ENCODE data around the gene MAST3.
"Not testable (repeated sequence)": the region's sequence is repeated elsewhere in the genome, so short reads cannot be mapped to it uniquely, and the experiment has no call there.

The MAST3 gene

DNA sequence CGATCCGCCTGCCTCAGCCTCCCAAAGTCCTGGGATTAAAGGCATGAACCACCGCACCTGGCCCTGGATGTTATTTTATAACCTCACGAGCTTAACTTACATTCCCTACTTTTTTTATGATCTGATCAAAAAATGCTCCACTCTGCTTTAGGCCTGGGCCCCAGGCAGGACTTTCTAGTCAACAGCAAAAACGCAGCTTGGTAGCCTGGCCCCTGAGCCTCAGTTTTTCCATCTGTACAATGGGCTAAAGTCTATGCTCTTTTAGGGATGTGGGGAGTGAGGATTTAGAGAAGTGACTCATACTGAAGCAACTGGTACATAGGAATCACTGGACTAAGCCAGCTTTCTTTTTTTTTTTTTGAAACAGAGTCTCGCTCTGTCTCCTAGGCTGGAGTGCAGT is 43.5 kb downstream of the MAST3 start:
- no peak for DNase-seq

GRCh38 chr19:18143902-18144301 is 46.3 kb downstream of the MAST3 start:
- no peak for DNase-seq

- DNase-seq: no peak
Observed at GRCh38 chr19:18144361-18144760, 46.8 kb downstream of the MAST3 start.

DNA sequence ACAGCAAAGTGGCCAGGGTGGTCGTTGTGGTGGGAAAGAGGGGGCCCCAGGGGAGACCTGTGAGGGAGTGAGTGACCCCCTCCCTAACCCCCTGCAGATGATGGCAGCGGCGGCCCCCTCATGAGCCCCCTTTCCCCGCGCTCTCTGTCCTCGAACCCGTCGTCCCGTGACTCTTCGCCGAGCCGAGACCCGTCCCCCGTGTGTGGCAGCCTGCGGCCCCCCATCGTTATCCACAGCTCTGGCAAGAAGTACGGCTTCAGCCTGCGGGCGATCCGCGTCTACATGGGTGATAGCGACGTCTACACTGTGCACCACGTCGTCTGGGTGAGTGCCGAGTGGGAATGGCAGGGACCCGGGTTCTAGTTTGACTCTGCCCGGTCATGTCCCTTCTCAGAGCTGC is 47.3 kb downstream of the MAST3 start:
- DNase-seq: no peak

- no peak for DNase-seq
Observed at GRCh38 chr19:18145391-18145999, 47.9 kb downstream of the MAST3 start.

- DNase-seq: no peak
Observed at GRCh38 chr19:18147396-18147795, 49.8 kb downstream of the MAST3 start.

DNA sequence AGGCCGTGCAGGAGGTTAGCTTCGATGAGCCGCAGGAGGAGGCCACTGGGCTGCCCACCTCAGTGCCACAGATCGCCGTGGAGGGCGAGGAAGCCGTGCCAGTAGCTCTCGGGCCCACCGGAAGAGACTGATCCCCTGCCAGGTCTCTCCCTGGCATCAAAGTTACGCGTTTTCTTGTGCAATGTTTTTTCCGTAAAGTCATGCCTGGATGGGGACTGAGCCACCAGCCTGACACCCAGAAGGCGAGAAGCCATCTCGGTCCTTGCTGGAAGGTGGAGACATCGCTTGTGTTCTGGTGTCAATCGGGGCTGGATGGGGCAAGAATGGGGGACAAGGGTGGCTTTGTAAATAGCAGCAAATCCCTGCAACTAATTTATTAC is 52.0 kb downstream of the MAST3 start:
- no peak for DNase-seq

DNA sequence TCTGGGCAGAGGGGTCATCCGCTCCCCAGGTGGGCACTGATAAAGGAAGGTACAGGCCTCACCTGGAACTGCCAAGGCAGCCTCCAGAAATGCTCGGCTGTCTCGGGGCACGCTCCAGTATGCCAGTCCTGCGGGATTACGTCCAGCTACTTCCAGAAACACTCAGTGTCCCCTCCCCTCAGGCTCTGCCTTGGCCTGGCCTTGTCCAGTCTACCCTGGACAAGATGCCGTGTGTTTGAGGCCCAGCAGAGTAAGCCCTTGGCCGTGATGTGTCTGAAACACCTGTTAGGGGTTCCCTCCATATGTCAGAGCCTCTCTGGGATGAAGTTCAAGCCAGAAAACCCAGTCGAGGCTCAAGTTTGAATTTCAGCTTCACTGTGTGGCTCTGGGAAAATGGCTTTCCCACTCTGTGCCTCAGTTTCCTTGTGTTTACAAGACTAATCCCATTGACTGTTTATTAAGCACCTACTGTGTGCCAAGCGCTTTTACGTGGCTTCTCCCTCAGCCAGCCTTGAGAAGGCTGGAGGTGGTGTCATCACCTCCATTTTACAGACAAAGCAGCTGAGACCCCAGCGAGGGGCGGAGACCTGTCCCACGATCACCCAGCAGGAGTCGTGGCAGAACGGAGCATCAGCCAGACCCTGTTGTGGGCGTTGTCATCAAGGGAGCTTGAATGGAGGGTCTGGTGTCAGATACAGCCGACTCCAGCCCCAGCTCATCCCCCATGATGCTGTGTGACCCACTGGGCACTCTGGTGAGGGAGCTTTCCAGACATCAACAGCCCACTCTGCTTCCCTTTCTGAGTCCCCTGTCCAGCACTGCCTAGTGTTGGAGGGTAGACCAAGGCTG is 53.4 kb downstream of the MAST3 start:
- DNase-seq: no peak

DNA sequence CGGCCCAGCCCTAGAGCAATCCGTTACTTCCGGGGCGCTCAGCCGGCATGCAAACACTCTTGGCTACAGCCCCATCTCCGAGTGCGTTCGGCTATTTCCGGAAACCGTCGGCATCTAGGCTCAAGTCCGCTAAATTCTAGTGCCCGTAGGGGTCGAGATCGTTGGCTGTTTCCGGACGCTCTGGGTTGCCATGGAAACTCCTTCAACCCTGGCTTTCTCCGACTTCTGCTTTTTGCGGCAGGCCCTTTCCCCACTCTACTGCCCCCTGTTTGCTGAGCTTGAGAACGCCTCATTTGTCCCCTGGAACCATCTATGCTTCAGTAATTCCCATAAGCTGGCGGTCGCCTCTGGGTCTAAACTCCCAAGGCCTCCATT is 54.9 kb downstream of the MAST3 start:
- DNase-seq: peak; percentile 83

DNA sequence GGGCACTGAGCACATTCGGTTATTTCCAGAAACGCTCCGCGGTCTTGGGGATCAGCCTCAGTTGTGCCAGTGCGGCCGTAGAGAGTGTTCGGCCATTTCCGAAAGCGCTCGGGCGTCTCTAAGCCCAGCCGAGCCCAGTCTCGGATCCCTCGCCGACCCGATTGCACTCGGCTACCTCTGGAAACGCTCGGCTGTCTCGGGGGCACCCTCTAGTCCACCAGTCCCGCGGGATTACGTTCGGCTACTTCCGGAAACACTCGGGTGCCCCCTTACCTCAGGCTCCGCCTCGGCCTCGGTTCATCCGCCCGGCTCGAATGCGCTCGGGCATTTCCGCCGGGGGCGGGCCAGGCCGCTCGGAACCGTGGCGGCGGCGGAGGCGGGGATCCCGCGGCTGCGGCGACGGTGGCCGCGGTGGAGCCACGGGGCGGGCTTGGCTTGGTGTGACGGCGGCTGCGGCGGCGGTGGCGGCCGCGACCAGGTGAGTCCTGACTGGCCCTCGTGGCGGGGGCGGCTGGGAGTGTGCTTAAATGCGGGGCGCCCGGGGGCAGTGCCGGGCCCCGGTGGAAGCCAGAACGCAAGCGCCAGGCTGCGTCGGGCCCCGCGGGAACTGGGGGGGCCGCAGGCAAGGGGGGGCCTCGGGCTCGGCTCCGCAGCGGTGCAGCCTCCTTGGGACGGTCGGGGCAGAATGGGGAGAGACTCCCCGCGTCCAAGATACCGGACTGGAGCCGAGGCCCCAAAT is 55.4 kb downstream of the MAST3 start, which contains the start of gene PIK3R2:
Gene PIK3R2, plus strand, starts transcription at position 347 of the 739 bp plus-strand sequence. CDS start 2,717 bp downstream, outside the sequence.
- peak; percentile 96 for DNase-seq

DNA sequence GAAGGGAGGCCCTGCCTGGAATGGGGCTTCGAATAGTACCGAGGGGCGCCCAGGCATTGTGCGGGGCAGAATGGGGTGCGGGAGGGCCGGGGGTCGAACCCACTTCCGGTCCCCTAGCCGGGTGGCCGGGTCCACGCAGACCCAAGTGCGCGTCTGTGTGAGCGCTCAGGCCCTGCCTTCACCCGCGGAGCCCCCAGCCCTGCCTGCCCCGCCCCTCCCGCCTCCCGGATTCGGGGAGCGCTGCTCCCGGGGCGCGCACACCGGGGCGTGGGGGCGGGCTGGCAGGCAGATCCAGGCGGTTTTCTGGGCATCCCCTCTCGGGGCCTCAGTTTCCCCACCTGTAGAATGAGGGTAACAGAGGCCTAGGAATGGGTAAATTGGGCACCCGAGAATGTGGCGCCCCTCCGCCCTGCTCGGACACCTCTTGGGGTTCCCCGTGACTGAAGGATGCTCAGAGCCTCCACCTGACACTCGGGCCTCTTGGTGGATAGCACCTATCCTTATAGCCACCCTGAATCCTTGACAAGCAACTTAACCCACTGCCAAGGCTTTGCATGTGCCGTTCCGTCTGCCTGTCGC is 56.1 kb downstream of the MAST3 start:
- DNase-seq: no peak

GRCh38 chr19:18155095-18156087 is 57.8 kb downstream of the MAST3 start:
- DNase-seq: no peak

GRCh38 chr19:18156268-18156667 is 58.7 kb downstream of the MAST3 start:
- no peak for DNase-seq

- DNase-seq: peak; percentile 80
Observed at GRCh38 chr19:18156841-18157464, 59.4 kb downstream of the MAST3 start.

GRCh38 chr19:18157465-18158063 is 60.0 kb downstream of the MAST3 start:
- DNase-seq: peak; percentile 52

- DNase-seq: no peak
Observed at GRCh38 chr19:18158467-18158866, 60.9 kb downstream of the MAST3 start.

DNA sequence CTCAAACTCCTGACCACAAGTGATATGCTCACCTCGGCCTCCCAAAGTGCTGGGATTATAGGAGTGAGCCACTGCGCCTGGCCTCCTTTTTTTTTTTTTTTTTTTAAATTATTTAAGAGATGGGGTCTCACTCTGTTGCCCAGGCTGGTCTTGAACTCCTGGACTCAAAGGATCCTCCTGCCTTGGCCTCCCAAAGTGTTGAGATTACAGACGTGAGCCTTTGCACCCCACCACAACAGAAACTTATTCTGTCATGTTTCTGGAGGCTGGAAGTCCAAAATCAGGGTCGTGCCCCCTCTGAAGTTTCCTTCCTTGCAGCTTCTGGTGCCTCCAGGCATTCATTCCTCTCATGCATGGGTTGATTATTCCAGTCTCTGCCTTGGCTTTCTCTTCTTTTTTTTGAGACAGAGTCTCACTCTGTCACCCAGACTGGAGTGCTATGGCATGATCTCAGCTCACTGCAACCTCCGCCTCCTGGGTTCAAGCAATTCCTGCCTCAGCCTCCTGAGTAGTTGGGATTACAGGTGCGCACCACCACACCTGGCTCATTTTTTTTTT is 61.6 kb downstream of the MAST3 start:
- DNase-seq: not testable (repeated sequence)

GRCh38 chr19:18159810-18160209 is 62.2 kb downstream of the MAST3 start:
- no peak for DNase-seq

GRCh38 chr19:18160493-18160970 is 63.0 kb downstream of the MAST3 start:
- DNase-seq: no peak

DNA sequence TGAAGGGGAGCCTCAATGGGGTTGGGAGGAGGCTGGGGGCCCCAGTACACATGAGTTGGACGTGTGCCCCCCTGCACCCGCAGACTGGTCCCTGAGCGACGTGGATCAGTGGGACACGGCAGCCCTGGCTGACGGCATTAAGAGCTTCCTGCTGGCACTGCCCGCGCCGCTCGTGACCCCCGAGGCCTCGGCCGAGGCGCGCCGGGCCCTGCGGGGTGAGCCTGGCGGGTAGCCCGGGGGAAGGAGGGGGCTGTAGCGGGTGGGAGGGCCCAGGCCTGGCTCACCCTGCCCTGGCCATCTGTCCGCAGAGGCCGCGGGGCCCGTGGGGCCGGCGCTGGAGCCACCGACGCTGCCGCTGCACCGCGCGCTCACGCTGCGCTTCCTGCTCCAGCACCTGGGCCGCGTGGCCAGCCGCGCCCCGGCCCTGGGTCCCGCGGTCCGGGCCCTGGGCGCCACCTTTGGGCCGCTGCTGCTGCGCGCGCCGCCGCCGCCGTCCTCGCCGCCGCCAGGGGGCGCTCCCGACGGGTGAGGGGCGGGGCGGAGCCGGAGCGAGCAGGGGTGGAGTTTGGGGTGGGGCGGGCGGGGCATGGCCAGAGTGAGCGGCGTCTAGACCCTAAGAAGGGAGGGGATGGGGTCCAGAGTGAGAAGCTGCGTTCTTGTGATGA is 63.5 kb downstream of the MAST3 start:
- DNase-seq: no peak

Measured in NCI-H2081 treated with DMSO at 0.1 percent for 48 hours (cell line).